ENCODE data around the gene APP.
"Not testable (repeated sequence)": the region's sequence is repeated elsewhere in the genome, so short reads cannot be mapped to it uniquely, and the experiment has no call there.

APP gene

DNA sequence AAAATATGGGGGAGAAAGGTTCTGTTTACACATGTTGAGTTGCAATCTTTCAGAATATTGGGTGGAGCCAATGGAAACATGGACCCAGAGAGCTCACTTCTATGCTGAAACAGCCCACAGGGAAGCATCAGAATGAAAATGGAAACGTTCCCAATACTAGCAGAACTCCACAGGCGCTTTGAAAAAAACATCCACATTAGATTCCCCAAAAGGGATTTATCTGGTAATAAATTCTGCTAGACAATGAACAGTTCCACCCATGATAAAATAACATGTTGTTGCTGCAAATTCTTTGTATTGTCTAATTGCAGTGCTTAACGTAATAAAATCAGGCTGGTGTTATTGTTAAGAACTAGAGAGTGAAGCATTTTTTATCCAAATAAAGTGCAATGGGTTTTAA lies 238.8 kb downstream of the APP start:
- DNase-seq = no peak

DNA sequence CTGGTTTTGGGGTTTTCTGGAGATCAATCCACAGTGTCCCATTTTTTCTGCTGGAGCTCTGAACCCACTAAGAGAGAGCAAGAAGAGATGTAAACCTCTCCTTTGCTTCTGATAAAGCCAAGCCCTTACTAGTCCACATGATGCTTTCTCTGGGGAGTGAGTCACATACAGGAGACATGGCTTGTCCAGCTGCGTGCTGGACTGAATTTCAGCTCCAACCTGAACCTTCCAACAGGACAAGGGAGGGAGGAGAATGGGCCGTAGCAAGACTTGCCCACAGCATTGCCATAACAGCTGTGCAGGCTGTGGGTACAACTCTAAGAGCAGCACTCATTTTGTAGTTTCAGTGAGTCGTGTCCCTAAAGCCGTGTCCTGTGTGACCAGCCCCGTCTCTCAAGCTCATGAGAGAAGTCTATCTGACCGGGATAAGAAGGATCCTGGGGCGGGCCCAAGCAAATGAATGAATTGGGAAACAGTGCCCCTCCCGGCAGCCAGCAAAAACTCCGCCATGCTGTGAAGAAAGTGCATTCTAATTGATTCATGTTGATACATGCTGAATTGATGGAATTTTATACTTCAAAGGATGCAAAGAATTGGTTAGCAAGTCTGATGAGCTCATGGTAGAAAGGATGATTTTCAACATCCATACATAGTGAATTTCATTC lies 240.6 kb downstream of the APP start:
- DNase-seq = no peak

DNA sequence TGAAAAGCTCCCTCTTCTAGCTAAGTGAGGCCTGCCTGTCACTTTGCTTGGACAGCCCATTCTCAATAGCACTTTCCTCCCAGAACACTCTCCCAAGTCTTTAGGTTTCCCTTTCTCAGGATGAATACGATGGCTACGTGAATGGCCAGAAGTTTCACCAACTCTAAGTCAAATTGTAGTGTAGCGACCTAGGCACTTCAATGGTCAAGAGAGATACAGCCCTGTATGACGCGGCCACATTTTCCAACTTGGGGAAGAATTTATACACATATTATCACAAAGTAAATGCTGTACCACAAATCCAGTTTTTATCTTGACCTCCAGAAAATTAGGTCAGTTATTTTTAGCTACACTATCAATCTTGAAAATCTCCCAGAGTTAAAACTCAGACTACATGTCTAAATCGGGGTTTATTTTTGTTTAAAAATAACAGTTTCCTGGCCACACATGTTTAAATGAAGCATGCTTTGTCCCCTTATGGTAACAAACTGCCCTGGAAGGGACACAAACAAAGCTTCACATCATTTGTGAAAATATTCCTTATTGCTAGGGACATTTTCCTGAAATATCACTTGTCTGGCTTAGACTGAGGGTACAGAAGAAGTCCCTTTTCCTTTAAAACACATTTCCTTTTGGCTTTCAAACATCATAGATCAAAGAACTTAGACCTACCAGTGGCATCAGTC lies 243.2 kb downstream of the APP start:
- DNase-seq = no peak

DNA sequence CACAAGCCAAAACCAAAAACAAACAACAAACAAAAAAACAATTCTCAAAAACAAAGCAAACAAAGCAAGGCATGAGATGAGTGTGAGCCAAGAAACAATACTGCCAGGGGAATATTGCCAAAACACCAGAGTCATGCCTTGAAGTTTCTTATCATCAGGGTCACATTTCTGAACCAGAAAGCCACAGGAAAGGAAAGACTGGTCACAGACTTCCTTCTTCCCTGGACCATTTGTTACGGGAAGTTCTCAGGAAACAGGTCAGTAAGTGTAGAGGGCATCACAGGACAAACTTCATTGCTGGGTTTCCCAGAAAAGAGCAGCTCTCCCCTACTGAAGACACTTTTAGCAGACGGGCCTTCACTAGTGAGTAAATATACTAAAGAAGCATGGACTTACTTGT lies 244.6 kb downstream of the APP start:
- no peak for DNase-seq

DNA sequence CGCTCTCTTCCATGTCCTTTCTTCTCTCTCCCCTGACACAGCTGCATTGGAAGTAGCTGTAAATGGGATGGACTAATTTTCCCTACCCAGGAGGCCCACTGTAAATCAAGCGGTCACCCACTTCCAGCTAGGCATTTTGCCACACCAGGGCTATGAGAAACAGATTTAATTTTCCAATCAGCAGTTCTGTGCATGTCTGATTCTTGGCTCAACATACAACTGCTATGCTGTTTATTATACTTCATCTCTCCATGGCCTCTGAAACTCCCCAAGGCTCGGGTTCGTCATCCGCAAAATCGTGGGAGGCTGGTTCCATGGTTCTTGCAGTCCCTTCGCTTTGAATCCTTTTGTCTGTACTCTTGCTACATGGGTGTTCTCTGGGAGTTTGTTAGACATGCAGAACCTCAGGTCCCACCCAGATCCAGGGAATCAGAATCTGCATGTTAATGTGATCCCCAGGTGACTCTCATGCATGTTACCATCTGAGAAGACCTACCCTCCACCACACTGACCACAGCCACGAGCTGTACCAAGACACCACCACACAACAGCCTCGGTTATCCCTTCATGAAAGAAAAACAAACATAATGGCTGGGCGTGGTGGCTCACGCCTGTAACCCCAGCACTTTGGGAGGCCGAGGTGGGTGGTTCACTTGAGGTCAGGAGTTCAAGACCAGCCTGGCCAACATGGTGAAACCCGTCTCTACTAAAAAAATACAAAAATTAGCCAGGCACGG lies 245.3 kb downstream of the APP start:
- no peak for DNase-seq

DNA sequence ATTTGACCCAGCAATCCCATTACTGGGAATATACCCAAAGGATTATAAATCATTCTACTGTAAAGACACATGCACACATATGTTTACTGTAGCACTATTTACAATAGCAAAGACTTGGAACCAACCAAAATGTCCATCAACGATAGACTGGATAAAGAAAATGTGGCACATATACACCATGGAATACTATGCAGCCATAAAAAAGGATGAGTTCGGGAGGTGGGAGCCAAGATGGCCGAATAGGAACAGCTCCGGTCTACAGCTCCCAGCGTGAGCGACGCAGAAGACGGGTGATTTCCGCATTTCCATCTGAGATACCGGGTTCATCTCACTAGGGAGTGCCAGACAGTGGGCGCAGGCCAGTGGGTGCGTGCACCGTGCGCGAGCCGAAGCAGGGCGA lies 252.4 kb downstream of the APP start:
- not testable (repeated sequence) for DNase-seq

DNA sequence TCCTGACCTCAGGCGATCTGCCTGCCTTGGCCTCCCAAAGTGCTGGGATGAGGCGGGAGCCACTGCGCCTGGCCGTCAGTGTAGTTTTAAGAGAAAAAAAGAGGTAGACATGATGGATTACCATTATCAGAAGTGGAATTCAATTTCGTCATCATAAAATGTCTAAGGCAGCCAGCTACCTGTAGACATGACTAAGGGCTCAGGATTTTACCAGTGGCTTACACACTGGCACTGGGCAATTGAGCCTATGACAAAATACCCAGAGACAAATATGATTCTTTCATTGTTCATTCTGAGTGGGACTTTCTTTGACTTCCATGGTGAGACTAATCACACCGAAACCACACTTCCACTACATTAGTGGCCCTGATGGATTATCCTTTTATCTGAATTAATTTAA lies 254.3 kb downstream of the APP start:
- no peak for DNase-seq

DNA sequence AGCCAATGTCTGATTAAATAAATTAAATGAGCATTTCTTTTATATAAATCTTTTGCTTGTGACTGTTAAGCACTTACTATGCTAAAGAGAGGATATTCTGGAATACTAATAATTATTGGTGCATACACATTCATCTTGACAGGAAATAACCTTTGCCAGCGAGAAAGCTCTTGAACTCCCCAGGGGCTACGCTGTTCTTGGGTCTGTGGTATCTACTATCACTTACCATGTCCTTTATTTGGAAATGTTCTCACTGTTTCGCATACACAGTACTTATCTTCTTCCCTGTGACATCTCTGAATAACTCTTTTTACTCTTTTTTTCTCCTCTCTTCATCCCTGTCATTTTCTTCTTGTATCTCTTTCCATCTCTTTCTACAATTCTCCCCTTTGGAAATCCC lies 257.1 kb downstream of the APP start:
- DNase-seq = peak in 1 of 2 experiments; percentile 12

DNA sequence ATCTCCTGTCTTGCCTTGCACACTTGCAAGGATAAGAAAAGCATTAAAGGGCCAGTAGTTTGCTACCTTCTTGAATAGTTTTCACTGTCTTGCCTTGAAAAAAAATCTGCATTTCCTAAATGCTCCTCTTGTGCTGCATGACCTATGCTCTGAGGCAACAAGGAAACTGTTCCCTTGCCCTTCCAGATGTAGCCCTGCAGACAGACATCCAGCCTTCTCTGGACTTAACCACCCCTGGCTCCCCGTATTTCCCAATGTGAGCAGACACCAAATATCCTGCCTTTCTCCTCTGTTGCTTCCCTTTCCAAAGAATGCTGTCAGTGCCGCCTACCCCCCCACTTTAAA lies 258.2 kb downstream of the APP start:
- DNase-seq = peak in 1 of 2 experiments; percentile 50

DNA sequence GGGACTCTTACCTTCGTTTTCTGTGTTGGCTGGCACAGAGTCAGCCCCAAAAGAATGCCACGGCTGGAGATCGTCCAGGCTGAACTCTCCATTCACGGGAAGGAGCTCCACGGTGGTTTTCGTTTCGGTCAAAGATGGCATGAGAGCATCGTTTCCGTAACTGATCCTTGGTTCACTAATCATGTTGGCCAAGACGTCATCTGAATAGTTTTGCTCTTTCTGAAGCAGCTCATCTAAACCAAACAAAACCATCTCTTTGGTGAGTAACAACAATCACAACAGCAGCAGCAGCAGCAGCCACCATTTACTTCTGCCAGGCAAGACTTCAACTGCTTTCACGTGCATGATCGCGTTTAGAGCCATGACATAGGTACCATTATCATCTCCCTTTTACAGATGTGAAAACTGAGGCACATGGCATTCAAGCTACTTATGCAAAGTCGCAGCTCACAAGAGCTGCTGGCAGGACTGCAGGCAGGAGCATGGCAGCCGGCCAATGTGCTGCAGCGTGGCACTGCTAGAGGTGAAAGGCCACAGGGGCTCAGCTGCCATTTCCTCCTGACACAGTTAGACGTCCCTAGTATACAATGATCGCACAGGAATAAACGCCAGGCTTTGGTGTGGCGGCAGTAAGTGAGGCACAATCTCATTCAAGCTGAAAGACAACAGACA lies 258.7 kb downstream of the APP start:
- DNase-seq = peak in 1 of 2 experiments; percentile 60

DNA sequence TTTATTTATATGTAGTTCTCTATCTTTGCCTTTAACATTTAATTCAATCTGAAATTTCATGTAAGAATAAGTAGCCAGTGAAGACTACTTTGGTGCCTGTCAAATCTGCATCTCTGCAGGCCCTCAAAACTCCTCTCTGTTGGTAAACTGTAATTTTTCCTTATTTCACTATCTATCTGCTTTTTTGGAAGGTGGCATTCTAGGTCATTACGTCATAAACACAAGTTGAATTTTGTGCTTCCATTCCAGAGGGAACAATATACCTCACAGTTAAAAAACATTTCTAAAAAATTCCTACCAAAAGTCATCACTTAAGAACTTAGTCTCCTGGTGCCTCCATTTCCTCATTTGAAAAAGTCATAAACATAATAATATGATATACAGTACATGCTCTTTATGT lies 259.8 kb downstream of the APP start:
- peak in 1 of 2 experiments; percentile 23 for DNase-seq

DNA sequence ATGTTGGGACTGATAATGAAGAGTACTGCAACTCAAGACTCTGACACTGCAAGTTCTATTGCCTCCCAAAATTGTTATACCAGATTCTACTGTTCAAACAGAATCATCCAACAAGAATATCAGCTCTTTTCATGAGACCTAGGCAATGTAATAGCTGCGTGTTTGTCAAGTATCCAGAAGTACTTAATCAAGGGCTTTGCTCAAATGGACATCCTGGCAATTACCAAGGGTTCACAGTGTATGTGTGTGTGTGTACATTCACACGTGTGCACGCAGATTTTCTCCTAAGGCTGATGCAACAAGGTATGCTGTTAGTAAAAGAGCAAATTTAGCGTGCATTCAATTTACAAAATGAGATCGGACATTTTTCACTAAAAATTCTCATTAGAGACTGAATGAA lies 261.2 kb downstream of the APP start:
- no peak for DNase-seq

DNA sequence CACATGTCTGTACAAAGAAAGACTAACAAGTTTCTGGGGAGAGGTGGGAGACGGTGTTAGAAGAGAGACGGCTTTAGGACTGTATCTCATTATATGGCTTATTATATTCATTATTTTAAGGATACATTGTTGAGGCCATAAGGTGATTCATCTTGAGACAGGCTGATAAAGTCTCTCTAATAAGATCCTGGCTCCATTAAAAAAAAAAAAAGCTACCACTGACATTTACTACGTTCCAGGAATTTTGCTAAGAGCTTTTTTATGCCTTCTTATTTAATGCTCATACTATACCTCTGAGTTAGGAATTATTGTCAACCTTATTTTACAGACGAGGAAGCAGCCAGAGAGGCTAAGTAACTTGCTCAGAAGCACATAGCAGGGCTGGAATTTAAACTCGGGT lies 262.1 kb downstream of the APP start:
- no peak for DNase-seq

DNA sequence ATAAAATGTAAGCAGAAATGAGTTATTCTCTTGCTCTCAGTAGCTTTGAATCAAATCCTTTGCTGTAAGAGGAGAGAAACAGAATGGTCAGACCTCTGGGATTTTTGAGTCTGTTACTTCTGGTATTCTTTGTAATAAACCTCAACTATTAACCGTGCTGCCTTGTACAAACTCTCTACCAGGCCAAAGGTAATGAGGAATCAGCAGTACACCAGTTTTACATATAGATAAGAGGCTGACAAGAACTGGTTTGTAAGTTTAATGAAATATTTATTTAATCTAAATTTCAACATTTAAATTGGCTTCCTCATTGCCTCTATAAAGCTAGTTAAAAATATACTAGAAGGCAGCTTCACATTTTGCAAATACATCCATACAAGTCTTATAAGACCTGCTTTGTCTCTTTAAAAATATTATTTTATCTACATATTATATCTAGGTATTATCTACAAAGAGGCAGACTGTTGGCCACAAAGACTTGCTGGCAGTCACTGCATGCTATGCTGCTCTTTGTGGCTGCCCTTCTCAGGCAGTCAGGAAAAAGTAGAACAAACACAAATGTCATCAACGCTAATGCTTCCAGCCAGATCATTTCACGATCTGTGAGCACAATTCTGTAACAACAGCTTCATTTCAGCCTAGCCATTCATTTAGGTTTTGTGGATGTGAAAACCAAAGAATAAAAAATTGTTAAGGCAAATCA lies 262.8 kb downstream of the APP start:
- DNase-seq = peak; percentile 69 to 73

DNA sequence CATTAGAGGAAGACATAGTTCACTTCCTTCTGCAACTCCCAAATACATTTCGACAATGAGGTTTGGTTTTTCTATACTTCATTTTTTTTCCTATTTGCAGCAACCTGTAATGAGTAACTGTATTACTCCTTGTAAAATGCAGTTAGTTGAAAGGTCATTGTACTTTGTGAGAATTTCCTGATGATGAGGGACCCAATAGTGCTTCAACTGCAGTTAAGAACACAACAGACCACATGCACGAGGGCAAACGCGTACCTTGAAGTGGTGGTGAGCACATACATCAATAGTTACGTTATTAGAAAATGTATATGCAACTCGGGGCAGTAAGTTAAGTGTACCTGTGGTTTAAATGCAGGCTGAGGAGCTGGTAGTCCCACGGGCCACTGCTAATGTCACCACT lies 264.0 kb downstream of the APP start:
- DNase-seq = no peak

DNA sequence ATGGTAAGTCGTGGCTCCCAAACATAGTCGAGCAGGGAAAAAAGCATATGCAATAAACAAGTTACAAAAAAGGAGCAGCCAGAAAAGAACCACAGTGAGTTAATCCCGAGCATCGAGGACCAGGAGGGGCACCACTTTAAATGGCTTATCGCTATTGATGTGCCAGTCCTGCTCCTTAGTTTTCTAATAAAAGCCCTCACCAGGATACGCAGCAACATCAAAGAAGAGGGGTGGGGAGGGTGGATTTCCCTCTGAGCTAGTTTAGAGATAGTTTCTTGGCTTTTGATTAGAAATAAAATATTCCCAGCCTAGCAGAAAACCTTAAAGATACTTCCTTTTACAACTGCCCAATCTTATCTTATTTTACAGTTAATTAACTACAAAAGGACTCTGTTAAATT lies 265.4 kb downstream of the APP start:
- DNase-seq = no peak

DNA sequence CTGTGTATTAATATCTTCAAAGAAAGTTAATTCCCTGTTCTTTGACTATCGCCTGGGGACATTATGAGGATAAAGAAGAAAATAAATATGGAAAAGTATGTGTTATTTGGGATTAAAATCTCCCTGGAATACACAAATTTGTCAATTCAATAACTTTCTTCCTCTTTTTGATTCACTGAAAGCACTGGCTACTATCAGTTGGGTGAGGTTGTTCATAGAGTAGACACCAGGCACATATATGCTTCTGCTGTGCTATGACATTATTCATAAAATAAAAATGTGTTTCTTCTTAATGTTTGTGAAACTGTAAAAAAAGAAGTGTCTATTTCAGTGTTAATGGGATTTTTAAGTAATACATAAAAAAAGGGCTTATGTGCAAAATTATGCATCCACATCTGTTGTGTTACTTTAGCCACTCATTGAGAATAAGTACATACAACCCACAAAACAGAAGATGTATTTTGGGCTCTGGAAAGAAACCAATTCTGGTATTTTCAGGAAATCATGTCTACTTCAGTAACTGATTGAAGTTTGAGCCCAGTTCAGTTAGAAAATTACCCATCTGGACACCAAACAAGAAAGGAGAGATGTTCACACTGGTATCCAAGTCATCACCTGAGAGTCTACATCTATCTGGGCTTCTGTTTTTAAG lies 266.4 kb downstream of the APP start:
- no peak for DNase-seq

DNA sequence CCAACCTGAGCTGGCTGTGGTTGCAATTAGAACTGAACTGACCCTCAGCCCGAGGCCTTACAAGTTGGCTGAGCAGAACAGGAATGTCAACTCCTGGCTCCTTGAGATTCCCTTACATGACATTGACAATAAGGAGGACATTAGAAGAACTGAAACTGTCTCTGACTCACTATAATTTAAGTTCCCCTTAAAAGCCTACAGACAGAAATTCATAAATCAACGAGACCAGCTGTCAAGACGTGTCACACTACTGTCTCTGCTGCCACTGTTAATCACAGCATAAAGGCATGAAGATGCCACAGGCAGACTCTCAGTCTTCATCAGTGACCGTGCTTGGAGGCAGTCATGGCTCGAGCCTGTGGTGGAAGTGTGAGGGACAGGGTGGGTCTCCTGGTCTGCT lies 267.0 kb downstream of the APP start:
- no peak for DNase-seq

DNA sequence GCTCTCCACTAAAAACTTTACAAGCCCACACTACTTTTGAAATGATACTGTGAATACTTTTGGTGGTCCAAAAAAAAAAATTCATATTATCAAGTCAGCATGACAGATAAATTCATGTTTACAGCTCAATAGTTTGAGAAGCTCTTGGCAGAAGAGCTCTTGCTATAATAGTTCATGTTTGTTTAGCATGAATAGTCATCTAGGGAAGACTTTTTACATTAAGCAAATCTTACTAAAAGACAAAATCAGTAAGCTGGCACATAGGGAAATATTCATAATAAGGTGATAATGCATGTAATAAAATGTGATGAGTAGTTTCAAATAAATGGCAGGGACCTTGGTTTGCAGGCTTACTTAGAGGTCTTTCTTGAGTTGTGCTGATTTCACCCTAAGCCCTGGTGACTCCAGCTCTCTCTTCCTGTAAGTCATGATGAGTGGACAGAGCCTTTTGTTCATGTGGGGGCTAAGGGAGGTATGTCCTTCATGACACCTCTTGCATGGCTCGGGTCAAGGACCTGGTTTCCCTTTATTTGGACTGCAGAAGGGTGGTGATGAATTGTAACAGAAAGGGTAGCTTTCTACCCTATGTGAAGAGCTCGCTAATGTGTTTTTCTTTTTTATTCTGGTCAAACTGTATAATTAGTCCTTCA lies 269.1 kb downstream of the APP start:
- DNase-seq = no peak

DNA sequence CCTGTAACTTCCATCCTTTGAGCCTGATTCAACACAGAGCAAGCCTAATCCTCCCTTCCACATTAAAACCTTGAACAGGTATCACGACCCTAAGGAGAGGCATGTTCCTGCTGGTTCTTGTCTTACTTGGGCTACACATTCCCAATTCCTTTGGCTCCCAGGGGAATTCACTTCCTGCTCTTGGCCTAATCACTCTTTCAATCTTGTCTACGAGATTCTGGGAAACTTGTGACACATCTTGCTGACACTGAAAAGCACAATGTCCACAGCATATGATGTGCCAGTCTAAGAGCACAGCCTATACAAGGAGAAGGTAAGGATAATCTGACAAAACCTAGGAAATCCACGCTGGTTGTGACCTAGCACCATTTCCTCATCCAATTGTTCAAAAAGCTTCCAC lies 271.9 kb downstream of the APP start:
- no peak for DNase-seq

DNA sequence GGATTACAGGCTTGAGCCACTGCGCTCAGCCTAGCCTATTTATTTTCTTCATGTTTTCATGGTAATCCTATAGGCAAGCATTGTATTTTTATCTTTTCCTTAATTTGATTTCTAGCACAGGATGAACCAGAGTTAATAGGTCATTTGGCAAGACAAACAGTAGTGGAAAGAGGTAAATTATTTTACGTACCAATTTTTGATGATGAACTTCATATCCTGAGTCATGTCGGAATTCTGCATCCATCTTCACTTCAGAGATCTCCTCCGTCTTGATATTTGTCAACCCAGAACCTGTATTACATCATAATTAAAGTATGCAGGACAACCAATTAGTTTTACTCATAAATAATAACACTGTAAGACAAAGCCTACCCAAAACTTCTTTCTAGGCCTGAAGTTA lies 273.2 kb downstream of the APP start:
- DNase-seq = no peak

DNA sequence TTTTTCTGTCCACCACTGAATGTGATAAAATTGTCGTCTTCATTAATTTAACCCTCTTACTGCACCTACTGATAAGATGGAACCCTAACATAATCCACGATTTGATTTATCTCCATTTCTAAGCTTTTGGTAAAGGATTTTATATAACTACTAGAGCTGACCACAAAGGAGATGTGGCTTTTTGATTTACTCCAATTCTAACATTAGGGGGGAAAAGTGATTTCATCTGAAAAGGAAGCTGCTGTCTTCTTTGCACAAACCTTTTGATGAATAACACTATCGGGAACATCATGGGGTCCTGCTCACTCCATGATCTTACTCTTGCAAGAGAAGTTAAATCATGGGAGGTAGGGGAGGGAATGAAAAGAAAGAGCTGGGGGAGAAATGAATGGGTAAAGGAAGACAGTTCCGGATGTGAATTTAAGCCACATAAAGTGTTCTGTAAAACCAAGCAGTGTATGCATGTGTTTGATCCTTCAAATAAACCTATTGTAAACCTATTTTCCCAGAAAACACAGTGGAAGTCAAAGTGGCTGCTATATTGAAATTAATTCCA lies 274.0 kb downstream of the APP start:
- no peak for DNase-seq

Data from NCI-H526 (cell line).